ENCODE measurements around the gene MXD4. TPM values are rescaled to one million over a fixed set of nuclear protein-coding genes. Genes with fewer than 3 reads are reported as not detected.

Gene MXD4
- total and polyA plus RNA-seq, 2 donors (not counting 1 experiment from before 2014, with no cell fraction given): 67.3 to 75.3 TPM

DNA sequence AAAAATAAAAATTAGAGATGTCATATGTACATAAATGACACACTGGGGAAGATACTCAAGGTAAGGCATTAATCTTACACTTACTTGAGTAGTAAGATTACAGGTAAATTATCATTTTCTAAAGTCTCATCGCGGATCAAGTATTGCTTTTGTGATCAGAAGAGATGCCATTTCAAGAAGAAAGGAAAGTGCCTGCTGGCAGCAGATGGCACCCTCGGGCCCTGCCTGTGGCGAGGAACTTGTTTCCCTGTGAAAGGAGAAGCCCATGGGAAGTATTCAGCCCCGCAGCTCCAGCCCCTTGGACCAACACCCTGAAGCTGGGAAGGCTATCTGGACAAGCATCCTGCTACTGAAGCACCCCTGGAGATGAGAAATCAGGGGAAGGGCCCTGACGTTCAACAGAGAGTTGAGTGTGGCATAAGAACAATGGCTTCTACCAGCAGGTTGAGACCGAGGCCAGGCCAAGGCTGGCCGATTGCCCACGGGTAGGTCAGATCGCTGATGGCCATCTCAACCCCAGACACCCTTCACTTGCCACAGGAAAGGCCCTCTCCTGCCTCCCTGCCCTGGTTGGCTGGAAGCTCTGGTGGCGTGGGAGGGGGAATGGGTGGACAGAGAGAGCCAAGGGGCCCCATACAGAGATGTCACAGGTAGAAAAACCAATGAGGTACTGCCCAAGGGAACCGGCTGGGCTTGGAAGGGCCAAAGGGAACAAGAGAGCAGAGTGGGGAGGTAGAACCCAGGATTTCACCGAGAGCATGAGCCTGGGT lies 18.8 kb upstream of the MXD4 start:
- CTCF ChIA-PET: interaction anchor here (1.0 to 1.3 kb wide), 2 partner anchors 139 to 181 kb away, joined by 3 read pairs; partner anchors contain the start of gene CFAP99
- no peak overlapping the region for H2AFZ ChIP-seq (ENCODE audit: insufficient read depth, low read depth, low read length, poor library complexity, severe bottlenecking)
- peak overlapping the region; percentile 87 for H3K4me3 Mint-ChIP-seq
- peak overlapping the region; percentile 40 for H3K9ac ChIP-seq (ENCODE audit: low read length)
- H3K4me2 ChIP-seq (replicated peaks; ENCODE audit: low read depth, low read length, poor library complexity, severe bottlenecking): peak overlapping the region; percentile 64
- no peaks in the 10 kb centered on the region for H3K27me3 Mint-ChIP-seq
- POLR2A ChIA-PET: interaction anchor here (0.8 to 2.2 kb wide), 3 partner anchors 19 to 126 kb away, joined by 3 to 10 read pairs (median 3); partner anchors contain the start of gene MXD4
- no peaks in the 10 kb centered on the region for H3K36me3 ChIP-seq (replicated peaks in 1 of 2; ENCODE audit: control extremely low read depth in 1 of 2, control insufficient read depth in 1 of 2, extremely low read depth in 1 of 2, insufficient read depth in 2 of 2, low read length in 1 of 2)
- no peaks in the 10 kb centered on the region for H3K27me3 ChIP-seq (replicated peaks in 1 of 4; ENCODE audit: control extremely low read depth in 1 of 4, control insufficient read depth in 3 of 4, insufficient read depth in 4 of 4, low read length in 3 of 4)
- WGBS (ENCODE audit: insufficient coverage): 94% methylated on average over 11 of the region's 13 CpGs
- H3K27ac Mint-ChIP-seq: peak overlapping the region; percentile 99
- no peaks in the 10 kb centered on the region for H4K20me1 ChIP-seq (ENCODE audit: control insufficient read depth, insufficient read depth, low read length, poor library complexity, severe bottlenecking)
- H3K79me2 ChIP-seq (ENCODE audit: control insufficient read depth, insufficient read depth, low read length): no peaks in the 10 kb centered on the region
- peaks cover 18 to 21% of the 10 kb centered on the region in 2 donors for H3K4me1 ChIP-seq (ENCODE audit: control insufficient read depth in 2 of 2, insufficient read depth in 2 of 2, low read length in 2 of 2)
- H3K9me3 ChIP-seq (ENCODE audit: control extremely low read depth in 1 of 3, control insufficient read depth in 2 of 3, insufficient read depth in 1 of 3, low read length in 2 of 3): no peaks in the 10 kb centered on the region
- peaks cover 33% of the 10 kb centered on the region for H3K4me1 Mint-ChIP-seq
- DNase-seq (no peak), ATAC-seq (ENCODE audit: low read depth) (no peak)
- intact Hi-C loops (cut with micrococcal nuclease): loop anchor here (5.0 kb wide), 3 partner anchors 47 to 187 kb away; partner anchors contain the start of gene RNF4
- no peak overlapping the region for H3K4me3 ChIP-seq (ENCODE audit: control extremely low read depth in 1 of 5, extremely low read depth in 1 of 5, insufficient read depth in 1 of 5, low read depth in 2 of 5, low read length in 4 of 5)
- peak overlapping the region in 1 of 2 donors; percentile 83 for H3K27ac ChIP-seq (ENCODE audit: low read length in 2 of 2)
- H3K9me3 Mint-ChIP-seq (ENCODE audit: insufficient read depth): no peaks in the 10 kb centered on the region
- TF ChIP-seq, protein P1, sequence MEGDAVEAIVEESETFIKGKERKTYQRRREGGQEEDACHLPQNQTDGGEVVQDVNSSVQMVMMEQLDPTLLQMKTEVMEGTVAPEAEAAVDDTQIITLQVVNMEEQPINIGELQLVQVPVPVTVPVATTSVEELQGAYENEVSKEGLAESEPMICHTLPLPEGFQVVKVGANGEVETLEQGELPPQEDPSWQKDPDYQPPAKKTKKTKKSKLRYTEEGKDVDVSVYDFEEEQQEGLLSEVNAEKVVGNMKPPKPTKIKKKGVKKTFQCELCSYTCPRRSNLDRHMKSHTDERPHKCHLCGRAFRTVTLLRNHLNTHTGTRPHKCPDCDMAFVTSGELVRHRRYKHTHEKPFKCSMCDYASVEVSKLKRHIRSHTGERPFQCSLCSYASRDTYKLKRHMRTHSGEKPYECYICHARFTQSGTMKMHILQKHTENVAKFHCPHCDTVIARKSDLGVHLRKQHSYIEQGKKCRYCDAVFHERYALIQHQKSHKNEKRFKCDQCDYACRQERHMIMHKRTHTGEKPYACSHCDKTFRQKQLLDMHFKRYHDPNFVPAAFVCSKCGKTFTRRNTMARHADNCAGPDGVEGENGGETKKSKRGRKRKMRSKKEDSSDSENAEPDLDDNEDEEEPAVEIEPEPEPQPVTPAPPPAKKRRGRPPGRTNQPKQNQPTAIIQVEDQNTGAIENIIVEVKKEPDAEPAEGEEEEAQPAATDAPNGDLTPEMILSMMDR (IDR thresholded peaks at IDR 0.05): no peak
- no peak for TF ChIP-seq EZH2 (IDR thresholded peaks at IDR 0.05; ENCODE audit: borderline replicate concordance, insufficient read depth, low read depth, low read length, poor library complexity, severe bottlenecking)

DNA sequence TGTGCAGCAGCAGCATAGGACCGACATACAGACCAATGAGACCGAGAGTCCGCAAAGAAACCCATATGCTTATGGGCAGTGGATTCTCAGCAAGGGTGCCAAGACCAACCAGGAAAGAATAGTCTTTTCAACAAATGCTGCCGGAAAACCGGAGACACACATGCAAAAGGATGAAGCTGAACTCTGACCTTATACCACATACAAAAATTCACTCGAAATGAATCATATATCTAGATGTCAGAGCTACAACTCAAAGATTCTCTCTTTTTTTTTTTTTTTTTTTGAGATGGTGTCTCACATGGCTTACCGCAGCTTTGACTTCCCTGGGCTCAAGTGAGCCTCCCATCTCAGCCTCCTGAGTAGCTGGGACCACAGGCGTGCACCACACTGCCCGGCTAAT lies 16.0 kb upstream of the MXD4 start:
- Histone ChIP-seq H3K27ac (ENCODE audit: low read length in 2 of 2) (no peak overlapping the region), H3K36me3 (replicated peaks in 1 of 2; ENCODE audit: control extremely low read depth in 1 of 2, control insufficient read depth in 1 of 2, extremely low read depth in 1 of 2, insufficient read depth in 2 of 2, low read length in 1 of 2) (no peaks in the 10 kb centered on the region), H2AFZ (ENCODE audit: insufficient read depth, low read depth, low read length, poor library complexity, severe bottlenecking) (no peak overlapping the region), H3K4me1 (ENCODE audit: control insufficient read depth in 2 of 2, insufficient read depth in 2 of 2, low read length in 2 of 2) (peaks cover 18 to 21% of the 10 kb centered on the region in 2 donors), H3K4me3 (ENCODE audit: control extremely low read depth in 1 of 5, extremely low read depth in 1 of 5, insufficient read depth in 1 of 5, low read depth in 2 of 5, low read length in 4 of 5) (no peak overlapping the region), H4K20me1 (ENCODE audit: control insufficient read depth, insufficient read depth, low read length, poor library complexity, severe bottlenecking) (no peaks in the 10 kb centered on the region), H3K4me2 (replicated peaks; ENCODE audit: low read depth, low read length, poor library complexity, severe bottlenecking) (no peak overlapping the region), H3K27me3 (replicated peaks in 1 of 4; ENCODE audit: control extremely low read depth in 1 of 4, control insufficient read depth in 3 of 4, insufficient read depth in 4 of 4, low read length in 3 of 4) (no peaks in the 10 kb centered on the region), H3K9ac (ENCODE audit: low read length) (no peak overlapping the region), H3K79me2 (ENCODE audit: control insufficient read depth, insufficient read depth, low read length) (no peaks in the 10 kb centered on the region), H3K9me3 (ENCODE audit: control extremely low read depth in 1 of 3, control insufficient read depth in 2 of 3, insufficient read depth in 1 of 3, low read length in 2 of 3) (no peaks in the 10 kb centered on the region)
- no peaks in the 10 kb centered on the region for H3K27me3 Mint-ChIP-seq
- no peak overlapping the region for H3K27ac Mint-ChIP-seq
- TF ChIP-seq EZH2 (IDR thresholded peaks at IDR 0.05; ENCODE audit: borderline replicate concordance, insufficient read depth, low read depth, low read length, poor library complexity, severe bottlenecking): no peak
- ChIA-PET POLR2A (no interaction called here), CTCF (no interaction called here)
- no peak for ATAC-seq (ENCODE audit: low read depth)
- WGBS (ENCODE audit: insufficient coverage): 97% methylated on average over 8 of the region's 9 CpGs
- no peak overlapping the region for H3K4me3 Mint-ChIP-seq
- peaks cover 30% of the 10 kb centered on the region for H3K4me1 Mint-ChIP-seq
- no peak for DNase-seq
- no peaks in the 10 kb centered on the region for H3K9me3 Mint-ChIP-seq (ENCODE audit: insufficient read depth)
- intact Hi-C loops (cut with micrococcal nuclease): no loop called here

All from B cell (primary cell).